HepG2 (cell line): Measurements from ENCODE around the gene SLC22A31. TPM values are rescaled to one million over a fixed set of nuclear protein-coding genes. Genes with fewer than 3 reads are reported as not detected.

ENCODE experiments used
- BRD4 ChIP-seq: sonication (generic); formaldehyde crosslinking; IDR thresholded peaks from 2 replicates; pipeline ENCODE4 v1.4.0; 2020; ENCODE audit warnings: missing genetic modification reagents
- CEBPB ChIP-seq: IDR thresholded peaks from 2 replicates; pipeline ENCODE4 v1.6.1; 2011; ENCODE audit warnings: low read depth, low read length, improper control_type of control experiment, borderline replicate concordance
- DBP ChIP-seq: sonication (generic); formaldehyde crosslinking; IDR thresholded peaks from 2 replicates; pipeline ENCODE4 v1.4.0; 2020; ENCODE audit warnings: missing genetic modification reagents; ENCODE audit errors: not compliant biosample characterization
- FOSL1 ChIP-seq: sonication (generic); formaldehyde crosslinking; IDR thresholded peaks from 2 replicates; pipeline ENCODE4 v1.9.0; 2021; ENCODE audit warnings: missing genetic modification reagents, borderline replicate concordance
- FOXC1 ChIP-seq: sonication (generic); formaldehyde crosslinking; IDR thresholded peaks from 2 replicates; pipeline ENCODE4 v1.8.0; 2022; ENCODE audit warnings: mild to moderate bottlenecking, missing genetic modification reagents, borderline replicate concordance
- FOXO1 ChIP-seq: sonication (generic); formaldehyde crosslinking; IDR thresholded peaks from 2 replicates; pipeline ENCODE4 v1.4.0; 2020; ENCODE audit warnings: missing genetic modification reagents
- KLF16 ChIP-seq, 2 experiments: sonication (generic) in 1 of 2; formaldehyde crosslinking in 1 of 2; IDR thresholded peaks; 2 replicates each; pipeline versions ENCODE4 v1.6.1 to v1.8.0; 2016 to 2023; ENCODE audit warnings: missing genetic modification reagents in 2 of 2, missing compliant biosample characterization in 1 of 2
- MAFK ChIP-seq, 2 experiments: IDR thresholded peaks in 1 of 2; conservative IDR thresholded peaks in 1 of 2; 2 replicates each; pipeline ENCODE4 v1.6.1; 2011; ENCODE audit warnings: improper control_type of control experiment in 2 of 2, low read length in 2 of 2
- MXI1 ChIP-seq: IDR thresholded peaks from 3 replicates; pipeline ENCODE4 v1.6.1; 2012; ENCODE audit warnings: low read depth, low read length, inconsistent platforms, borderline replicate concordance
- POLR2A ChIP-seq, 2 experiments: IDR thresholded peaks; 2 replicates each; pipeline ENCODE4 v1.6.1; 2011; ENCODE audit warnings: low read depth in 2 of 2, low read length in 2 of 2, mild to moderate bottlenecking in 1 of 2, moderate library complexity in 1 of 2; ENCODE audit not compliant: insufficient read depth in 1 of 2
- RFX5 ChIP-seq: IDR thresholded peaks from 2 replicates; pipeline ENCODE4 v1.6.1; 2011; ENCODE audit warnings: low read depth, low read length, improper control_type of control experiment
- SMC3 ChIP-seq: IDR thresholded peaks from 2 replicates; pipeline ENCODE4 v1.6.1; 2011; ENCODE audit warnings: low read length, improper control_type of control experiment
- TAF15 ChIP-seq: fragments of 200-400 bp; formaldehyde crosslinking; IDR thresholded peaks from one replicate; pipeline ENCODE4 v1.6.1; 2018; ENCODE audit warnings: mild to moderate bottlenecking, low read depth, low read length; ENCODE audit not compliant: poor library complexity, severe bottlenecking
- ZNF121 ChIP-seq: sonication (generic); formaldehyde crosslinking; IDR thresholded peaks from 2 replicates; pipeline ENCODE4 v1.5.0; 2020; ENCODE audit warnings: mild to moderate bottlenecking, missing genetic modification reagents
- ZNF138 ChIP-seq: sonication (generic); formaldehyde crosslinking; IDR thresholded peaks from 2 replicates; pipeline ENCODE4 v1.5.0; 2020; ENCODE audit warnings: mild to moderate bottlenecking, low read depth, missing genetic modification reagents
- ZNF160 ChIP-seq: sonication (generic); formaldehyde crosslinking; IDR thresholded peaks from 2 replicates; pipeline ENCODE4 v1.8.0; 2022; ENCODE audit warnings: mild to moderate bottlenecking, inconsistent platforms, missing genetic modification reagents
- ZNF235 ChIP-seq: sonication (generic); formaldehyde crosslinking; IDR thresholded peaks from 2 replicates; pipeline ENCODE4 v1.8.1; 2023; ENCODE audit warnings: mild to moderate bottlenecking, missing genetic modification reagents, borderline replicate concordance
- ZNF329 ChIP-seq: sonication (generic); formaldehyde crosslinking; IDR thresholded peaks from 2 replicates; pipeline ENCODE4 v1.9.0; 2021; ENCODE audit warnings: low read depth, mild to moderate bottlenecking, missing genetic modification reagents
- ZSCAN22 ChIP-seq: sonication (generic); formaldehyde crosslinking; IDR thresholded peaks from 2 replicates; pipeline ENCODE4 v1.4.0; 2020; ENCODE audit warnings: mild to moderate bottlenecking, missing genetic modification reagents
- polyA plus RNA-seq, 8 experiments: library from polyadenylated mRNA; depleted of rRNA in 3 of 8; stranded (reverse) in 7 of 8; unstranded in 1 of 8; fragments of >200 nt; fragmentation: Illumina TruSeq in 4 of 8; extraction: Trizol in 4 of 8; gene quantifications; 2 replicates each; pipeline versions ENCODE4 v1.2.1 to v1.2.3, GENCODE V29; 2011 to 2016; ENCODE audit warnings: low read depth in 4 of 8, missing spikeins in 1 of 8, mixed read lengths in 1 of 8; ENCODE audit not compliant: insufficient read depth in 1 of 8
- total RNA-seq, 5 experiments: library from RNA; depleted of rRNA; stranded (reverse); fragments of >200 nt; fragmentation: Illumina TruSeq; extraction: Trizol; gene quantifications; 2 replicates each; pipeline ENCODE4 v1.2.3, GENCODE V29; 2016; ENCODE audit warnings: low read depth in 1 of 5
- TF ChIP-seq, protein P1 (sequence below): sonication (generic); formaldehyde crosslinking; conservative IDR thresholded peaks from 2 replicates; pipeline ENCODE4 v1.5.0; 2020; ENCODE audit warnings: missing genetic modification reagents
- TF ChIP-seq, protein P2 (sequence below): sonication (generic); formaldehyde crosslinking; IDR thresholded peaks from 2 replicates; pipeline ENCODE4 v1.5.1; 2020; ENCODE audit warnings: missing genetic modification reagents, mild to moderate bottlenecking, borderline replicate concordance
- TF ChIP-seq, protein P3 (sequence below): sonication (generic); formaldehyde crosslinking; IDR thresholded peaks from 2 replicates; pipeline ENCODE4 v1.4.0; 2020; ENCODE audit warnings: missing genetic modification reagents

Gene SLC22A31
- total and polyA plus RNA-seq, 2 of the 13 experiments (the other 11 are each of a cell fraction or from before 2014, with no cell fraction given): 67.3 to 83.3 TPM

GRCh38 chr16:89167425-89167941 is 32.9 kb downstream of the SLC22A31 start (continued):
- TF ChIP-seq MAFK (conservative IDR thresholded peaks at IDR 0.05 in 1 of 2, IDR thresholded peaks at IDR 0.05 in 1 of 2; ENCODE audit: low read length in 2 of 2) (no peak), FOXC1 (peak; percentile 87), ZNF329 (CRISPR knock-in tag) (peak; percentile 97), FOXO1 (CRISPR knock-in tag) (peak; percentile 76; the same call in 1 of the 2 replicates), POLR2A (IDR thresholded peaks at IDR 0.05; ENCODE audit: insufficient read depth in 1 of 2, low read depth in 2 of 2, low read length in 2 of 2) (no peak), BRD4 (no peak; the same call in none of the 2 replicates), SMC3 (peak; percentile 78; the same call in 1 of the 2 replicates), TAF15 (no peak), ZNF235 (CRISPR knock-in tag) (peak; percentile 96; the same call in 1 of the 2 replicates), DBP (CRISPR knock-in tag) (no peak), MXI1 (peak; percentile 77; the same call in 1 of the 3 replicates), RFX5 (peak; percentile 18; the same call in 1 of the 2 replicates), KLF16 (CRISPR knock-in tag; IDR thresholded peaks at IDR 0.05) (peak in 1 of 2 experiments; percentile 93; a peak in 2 of 4 replicates), ZNF121 (CRISPR knock-in tag) (no peak), ZNF160 (CRISPR knock-in tag) (peak; percentile 77; the same call in 1 of the 2 replicates), ZNF138 (CRISPR knock-in tag) (no peak; the same call in 1 of the 2 replicates), FOSL1 (CRISPR knock-in tag) (no peak), ZSCAN22 (CRISPR knock-in tag) (no peak), CEBPB (no peak)
- TF ChIP-seq, protein P1, sequence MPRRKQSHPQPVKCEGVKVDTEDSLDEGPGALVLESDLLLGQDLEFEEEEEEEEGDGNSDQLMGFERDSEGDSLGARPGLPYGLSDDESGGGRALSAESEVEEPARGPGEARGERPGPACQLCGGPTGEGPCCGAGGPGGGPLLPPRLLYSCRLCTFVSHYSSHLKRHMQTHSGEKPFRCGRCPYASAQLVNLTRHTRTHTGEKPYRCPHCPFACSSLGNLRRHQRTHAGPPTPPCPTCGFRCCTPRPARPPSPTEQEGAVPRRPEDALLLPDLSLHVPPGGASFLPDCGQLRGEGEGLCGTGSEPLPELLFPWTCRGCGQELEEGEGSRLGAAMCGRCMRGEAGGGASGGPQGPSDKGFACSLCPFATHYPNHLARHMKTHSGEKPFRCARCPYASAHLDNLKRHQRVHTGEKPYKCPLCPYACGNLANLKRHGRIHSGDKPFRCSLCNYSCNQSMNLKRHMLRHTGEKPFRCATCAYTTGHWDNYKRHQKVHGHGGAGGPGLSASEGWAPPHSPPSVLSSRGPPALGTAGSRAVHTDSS (CRISPR knock-in tag): no peak
- TF ChIP-seq, protein P2, sequence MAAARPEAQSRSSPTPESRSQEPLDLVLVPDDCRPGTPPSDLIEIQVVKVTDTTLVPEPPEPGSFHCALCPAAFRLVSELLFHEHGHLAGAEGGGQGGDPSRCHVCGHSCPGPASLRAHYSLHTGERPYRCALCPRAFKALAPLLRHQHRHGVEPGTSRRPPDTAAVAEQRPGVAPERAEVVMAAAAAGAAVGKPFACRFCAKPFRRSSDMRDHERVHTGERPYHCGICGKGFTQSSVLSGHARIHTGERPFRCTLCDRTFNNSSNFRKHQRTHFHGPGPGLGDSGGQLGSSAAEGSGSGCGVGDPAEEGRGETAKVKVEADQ (CRISPR knock-in tag): peak; percentile 69; the same call in 1 of the 2 replicates
- TF ChIP-seq, protein P3, sequence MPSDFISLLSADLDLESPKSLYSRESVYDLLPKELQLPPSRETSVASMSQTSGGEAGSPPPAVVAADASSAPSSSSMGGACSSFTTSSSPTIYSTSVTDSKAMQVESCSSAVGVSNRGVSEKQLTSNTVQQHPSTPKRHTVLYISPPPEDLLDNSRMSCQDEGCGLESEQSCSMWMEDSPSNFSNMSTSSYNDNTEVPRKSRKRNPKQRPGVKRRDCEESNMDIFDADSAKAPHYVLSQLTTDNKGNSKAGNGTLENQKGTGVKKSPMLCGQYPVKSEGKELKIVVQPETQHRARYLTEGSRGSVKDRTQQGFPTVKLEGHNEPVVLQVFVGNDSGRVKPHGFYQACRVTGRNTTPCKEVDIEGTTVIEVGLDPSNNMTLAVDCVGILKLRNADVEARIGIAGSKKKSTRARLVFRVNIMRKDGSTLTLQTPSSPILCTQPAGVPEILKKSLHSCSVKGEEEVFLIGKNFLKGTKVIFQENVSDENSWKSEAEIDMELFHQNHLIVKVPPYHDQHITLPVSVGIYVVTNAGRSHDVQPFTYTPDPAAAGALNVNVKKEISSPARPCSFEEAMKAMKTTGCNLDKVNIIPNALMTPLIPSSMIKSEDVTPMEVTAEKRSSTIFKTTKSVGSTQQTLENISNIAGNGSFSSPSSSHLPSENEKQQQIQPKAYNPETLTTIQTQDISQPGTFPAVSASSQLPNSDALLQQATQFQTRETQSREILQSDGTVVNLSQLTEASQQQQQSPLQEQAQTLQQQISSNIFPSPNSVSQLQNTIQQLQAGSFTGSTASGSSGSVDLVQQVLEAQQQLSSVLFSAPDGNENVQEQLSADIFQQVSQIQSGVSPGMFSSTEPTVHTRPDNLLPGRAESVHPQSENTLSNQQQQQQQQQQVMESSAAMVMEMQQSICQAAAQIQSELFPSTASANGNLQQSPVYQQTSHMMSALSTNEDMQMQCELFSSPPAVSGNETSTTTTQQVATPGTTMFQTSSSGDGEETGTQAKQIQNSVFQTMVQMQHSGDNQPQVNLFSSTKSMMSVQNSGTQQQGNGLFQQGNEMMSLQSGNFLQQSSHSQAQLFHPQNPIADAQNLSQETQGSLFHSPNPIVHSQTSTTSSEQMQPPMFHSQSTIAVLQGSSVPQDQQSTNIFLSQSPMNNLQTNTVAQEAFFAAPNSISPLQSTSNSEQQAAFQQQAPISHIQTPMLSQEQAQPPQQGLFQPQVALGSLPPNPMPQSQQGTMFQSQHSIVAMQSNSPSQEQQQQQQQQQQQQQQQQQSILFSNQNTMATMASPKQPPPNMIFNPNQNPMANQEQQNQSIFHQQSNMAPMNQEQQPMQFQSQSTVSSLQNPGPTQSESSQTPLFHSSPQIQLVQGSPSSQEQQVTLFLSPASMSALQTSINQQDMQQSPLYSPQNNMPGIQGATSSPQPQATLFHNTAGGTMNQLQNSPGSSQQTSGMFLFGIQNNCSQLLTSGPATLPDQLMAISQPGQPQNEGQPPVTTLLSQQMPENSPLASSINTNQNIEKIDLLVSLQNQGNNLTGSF (CRISPR knock-in tag): no peak
